ENCODE data around the gene SURF6.
A peak's percentile ranks its signal among the peaks of the same experiment; 100 is the strongest.
"Not testable (repeated sequence)": the region's sequence is repeated elsewhere in the genome, so short reads cannot be mapped to it uniquely, and the experiment has no call there.

SURF6 gene

DNA sequence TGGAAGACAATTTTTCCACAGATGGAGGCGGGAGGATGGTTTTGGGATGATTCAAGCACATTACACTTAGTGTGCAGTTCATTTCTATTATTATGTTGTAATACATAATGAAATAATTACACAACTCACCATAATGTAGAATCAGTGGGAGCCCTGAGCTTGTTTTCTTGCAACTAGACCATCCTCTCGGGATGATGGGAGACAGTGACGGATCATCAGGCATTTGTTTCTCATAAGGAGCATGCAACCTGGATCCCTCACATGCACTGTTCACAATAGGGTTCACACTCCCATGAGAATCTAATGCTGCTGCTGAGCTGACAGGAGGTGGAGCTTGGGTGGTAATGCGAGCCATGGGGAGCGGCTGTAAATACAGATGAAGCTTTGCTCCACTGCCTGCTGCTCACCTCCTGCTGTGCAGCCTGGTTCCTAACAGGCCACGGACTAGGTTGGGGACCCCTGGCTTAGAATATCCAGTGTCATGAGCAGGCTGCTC lies 41.8 kb upstream of the SURF6 start:
- TF ChIP-seq, protein P1, sequence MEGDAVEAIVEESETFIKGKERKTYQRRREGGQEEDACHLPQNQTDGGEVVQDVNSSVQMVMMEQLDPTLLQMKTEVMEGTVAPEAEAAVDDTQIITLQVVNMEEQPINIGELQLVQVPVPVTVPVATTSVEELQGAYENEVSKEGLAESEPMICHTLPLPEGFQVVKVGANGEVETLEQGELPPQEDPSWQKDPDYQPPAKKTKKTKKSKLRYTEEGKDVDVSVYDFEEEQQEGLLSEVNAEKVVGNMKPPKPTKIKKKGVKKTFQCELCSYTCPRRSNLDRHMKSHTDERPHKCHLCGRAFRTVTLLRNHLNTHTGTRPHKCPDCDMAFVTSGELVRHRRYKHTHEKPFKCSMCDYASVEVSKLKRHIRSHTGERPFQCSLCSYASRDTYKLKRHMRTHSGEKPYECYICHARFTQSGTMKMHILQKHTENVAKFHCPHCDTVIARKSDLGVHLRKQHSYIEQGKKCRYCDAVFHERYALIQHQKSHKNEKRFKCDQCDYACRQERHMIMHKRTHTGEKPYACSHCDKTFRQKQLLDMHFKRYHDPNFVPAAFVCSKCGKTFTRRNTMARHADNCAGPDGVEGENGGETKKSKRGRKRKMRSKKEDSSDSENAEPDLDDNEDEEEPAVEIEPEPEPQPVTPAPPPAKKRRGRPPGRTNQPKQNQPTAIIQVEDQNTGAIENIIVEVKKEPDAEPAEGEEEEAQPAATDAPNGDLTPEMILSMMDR (IDR thresholded peaks at IDR 0.05; ENCODE audit: poor library complexity, severe bottlenecking) = no peak

DNA sequence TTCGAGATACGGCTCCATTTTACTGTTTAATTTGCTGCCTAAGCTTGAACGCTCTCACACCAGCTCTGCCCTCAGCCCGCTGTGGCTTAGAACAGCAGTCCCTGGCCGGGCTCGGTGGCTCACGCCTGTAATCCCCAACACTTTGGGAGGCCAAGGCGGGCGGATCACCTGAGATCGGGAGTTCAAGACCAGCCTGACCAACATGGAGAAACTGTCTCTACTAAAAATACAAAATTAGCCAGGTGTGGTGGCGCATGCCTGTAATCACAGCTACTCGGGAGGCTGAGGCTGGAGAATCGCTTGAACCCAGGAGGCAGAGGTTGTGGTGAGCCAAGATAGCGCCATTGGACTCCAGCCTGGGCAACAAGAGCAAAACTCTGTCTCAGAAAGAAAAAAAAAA lies 41.3 kb upstream of the SURF6 start:
- not testable (repeated sequence) for H3K4me1 ChIP-seq (ENCODE audit: insufficient read depth, poor library complexity, severe bottlenecking); H3K9me3 ChIP-seq (ENCODE audit: severe bottlenecking); H3K27me3 ChIP-seq (ENCODE audit: insufficient read depth, poor library complexity, severe bottlenecking); ATAC-seq (ENCODE audit: low read depth); H3K27ac ChIP-seq (ENCODE audit: poor library complexity, severe bottlenecking); DNase-seq (ENCODE audit: low spot score); H3K4me3 ChIP-seq (ENCODE audit: severe bottlenecking)
- peaks cover 18% of the 10 kb centered on the region for H3K36me3 ChIP-seq (ENCODE audit: low read depth)

More for the DNA sequence above, 41.8 kb upstream of the SURF6 start:
- Histone ChIP-seq H3K27me3 (ENCODE audit: insufficient read depth, poor library complexity, severe bottlenecking) (no peaks in the 10 kb centered on the region), H3K4me1 (ENCODE audit: insufficient read depth, poor library complexity, severe bottlenecking) (no peaks in the 10 kb centered on the region), H3K4me3 (ENCODE audit: severe bottlenecking) (no peak overlapping the region), H3K27ac (ENCODE audit: poor library complexity, severe bottlenecking) (no peak overlapping the region), H3K9me3 (ENCODE audit: severe bottlenecking) (no peaks in the 10 kb centered on the region), H3K36me3 (ENCODE audit: low read depth) (peaks cover 14% of the 10 kb centered on the region)
- no peak for DNase-seq (ENCODE audit: low spot score)
- ATAC-seq (ENCODE audit: low read depth) = no peak

DNA sequence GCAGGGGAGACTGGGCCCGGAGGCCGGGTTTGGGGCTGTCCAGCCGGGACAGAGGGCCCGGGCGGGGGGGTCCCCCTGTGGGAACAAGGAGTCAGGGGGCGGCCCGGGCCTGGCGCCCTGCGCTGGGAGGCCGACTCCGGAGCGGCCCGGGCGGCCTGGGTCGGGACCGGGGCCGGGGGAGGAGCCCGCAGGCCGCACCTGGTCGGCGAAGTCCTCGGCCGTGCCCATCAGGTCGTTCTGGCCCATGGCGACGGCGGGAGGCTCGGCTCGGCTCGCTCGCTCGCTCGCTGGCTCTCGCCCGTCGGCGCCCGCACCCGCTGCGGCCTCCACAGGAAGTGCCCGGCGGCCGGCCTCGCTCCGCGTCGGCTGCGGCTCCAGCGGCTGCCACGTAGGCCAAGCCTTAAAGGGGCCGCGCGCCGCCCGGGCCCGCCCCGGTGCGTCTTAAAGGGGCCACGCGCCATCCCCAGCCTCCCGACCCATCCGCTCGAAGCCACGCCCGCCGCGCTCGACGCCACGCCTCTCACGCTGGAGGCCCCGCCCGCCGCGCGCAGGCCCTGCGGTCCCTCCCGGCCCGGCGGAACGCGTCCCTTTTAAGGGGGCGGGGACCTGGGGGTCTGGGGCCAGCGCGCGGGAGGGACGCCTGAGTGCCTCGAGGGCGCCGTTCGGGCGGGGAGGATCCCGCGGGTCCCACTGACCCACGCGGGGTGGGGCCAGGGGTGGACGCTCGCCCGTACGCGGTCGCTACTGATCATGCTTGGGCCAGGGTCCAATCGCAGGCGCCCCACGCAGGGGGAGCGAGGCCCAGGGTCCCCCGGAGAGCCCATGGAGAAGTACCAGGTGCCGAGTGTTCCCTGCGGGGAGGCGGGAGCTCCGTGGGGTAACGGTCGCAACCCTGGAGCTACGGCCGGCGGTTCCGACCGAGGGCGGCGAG lies 40.0 kb upstream of the SURF6 start, which contains the start of the genes STKLD1 and SURF4:
TSS of gene STKLD1 (plus strand) at position 643 of the 931 bp plus-strand sequence. CDS start at position 751, 108 bp downstream.
TSS of gene SURF4 (minus strand) at position 337 of the 931 bp plus-strand sequence. CDS start at position 246, 91 bp downstream.
- peaks cover 31% of the 10 kb centered on the region for H3K36me3 ChIP-seq (ENCODE audit: low read depth)
- ATAC-seq (ENCODE audit: low read depth) (peak; percentile 91), DNase-seq (ENCODE audit: low spot score) (peak; percentile 91)
- no peaks in the 10 kb centered on the region for H3K27me3 ChIP-seq (ENCODE audit: insufficient read depth, poor library complexity, severe bottlenecking)
- H3K4me3 ChIP-seq (ENCODE audit: severe bottlenecking) = peak within 1 kb of the TSS; percentile 67
- H3K4me1 ChIP-seq (ENCODE audit: insufficient read depth, poor library complexity, severe bottlenecking) = no peaks in the 10 kb centered on the region
- TF ChIP-seq, protein P1 (IDR thresholded peaks at IDR 0.05; ENCODE audit: poor library complexity, severe bottlenecking) = no peak
- no peaks in the 10 kb centered on the region for H3K9me3 ChIP-seq (ENCODE audit: severe bottlenecking)
- peak within 1 kb of the TSS; percentile 89 for H3K27ac ChIP-seq (ENCODE audit: poor library complexity, severe bottlenecking)

DNA sequence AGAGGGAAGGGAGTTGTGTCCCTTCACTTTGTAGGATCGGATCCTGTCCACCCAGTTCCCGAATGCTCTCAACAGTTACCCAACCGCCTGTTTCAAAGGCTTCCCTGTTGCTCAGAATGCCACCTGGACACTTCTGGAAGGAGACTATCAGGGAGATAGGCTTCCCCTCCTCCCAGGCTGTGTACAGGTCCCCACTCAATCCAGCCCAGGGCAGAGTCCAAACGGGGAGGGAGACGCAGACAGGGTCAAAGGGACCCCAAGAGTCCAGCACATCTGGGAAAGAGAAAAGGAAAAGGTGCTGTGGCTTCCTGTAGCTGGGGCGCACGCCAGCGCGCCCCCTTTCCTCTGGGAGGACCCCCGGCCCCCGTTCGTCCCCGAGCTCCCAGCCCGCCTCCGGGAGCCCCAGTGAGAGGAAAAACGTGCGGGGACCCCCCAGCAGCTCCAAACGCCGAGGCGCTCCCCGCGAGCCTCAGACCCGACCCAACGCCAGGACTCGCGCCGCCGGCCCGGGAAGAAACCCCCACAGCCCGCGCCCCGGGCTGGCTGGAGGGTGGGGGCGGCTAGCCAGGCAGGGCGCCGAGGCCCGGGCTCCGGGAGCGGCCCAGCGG lies 39.2 kb upstream of the SURF6 start:
- DNase-seq (ENCODE audit: low spot score) = no peak

More for the DNA sequence above, 39.2 kb upstream of the SURF6 start:
- ATAC-seq (ENCODE audit: low read depth) = peak; percentile 21; the same call in 2 of the 3 replicates
- Histone ChIP-seq H3K4me3 (ENCODE audit: severe bottlenecking) (peak overlapping the region; percentile 67), H3K9me3 (ENCODE audit: severe bottlenecking) (no peaks in the 10 kb centered on the region), H3K27me3 (ENCODE audit: insufficient read depth, poor library complexity, severe bottlenecking) (no peaks in the 10 kb centered on the region), H3K27ac (ENCODE audit: poor library complexity, severe bottlenecking) (peak overlapping the region; percentile 89), H3K4me1 (ENCODE audit: insufficient read depth, poor library complexity, severe bottlenecking) (no peaks in the 10 kb centered on the region), H3K36me3 (ENCODE audit: low read depth) (peaks cover 39% of the 10 kb centered on the region)
- TF ChIP-seq, protein P1 (IDR thresholded peaks at IDR 0.05; ENCODE audit: poor library complexity, severe bottlenecking) = peak; percentile 57
